SK-N-SH (cell line): Measurements from ENCODE around the gene CERS1. TPM values are rescaled to one million over a fixed set of nuclear protein-coding genes. Genes with fewer than 3 reads are reported as not detected.
A peak's percentile ranks its signal among the peaks of the same experiment; 100 is the strongest.

Experiments
- CTCF ChIA-PET: fragments of 300-600, 350-600 bp; formaldehyde crosslinking; extraction: SDS; loops from one replicate; lab custom pipeline; 2021; lab: Yijun Ruan, JAX
- POLR2A ChIA-PET: fragments of 350-600 bp; sonication (Branson Sonifier 250); formaldehyde crosslinking; extraction: SDS; loops from one replicate; lab custom pipeline; 2020; ENCODE audit warnings: antibody characterized with exemption, inconsistent platforms; lab: Yijun Ruan, JAX
- DNase-seq: peaks from one replicate; pipeline ENCODE4 v3.0.0; 2012
- H2AFZ ChIP-seq: fragments of 200-600 bp; sonication (generic); 2 replicates; pipeline ENCODE4 v1.8.1; 2016; ENCODE audit warnings: antibody characterized with exemption, mild to moderate bottlenecking, low read depth
- H3F3A ChIP-seq: fragments of 200-600 bp; sonication (generic); replicated peaks from 2 replicates; pipeline ENCODE3; 2016; ENCODE audit warnings: antibody characterized with exemption, mild to moderate bottlenecking; ENCODE audit not compliant: insufficient read depth
- H3K27ac ChIP-seq, 2 experiments: fragments of 200-500 bp in 1 of 2; fragments of 200-600 bp in 1 of 2; sonication (Bioruptor generic) in 1 of 2; sonication (generic), shearing (Covaris generic) in 1 of 2; 2 replicates each; pipeline versions ENCODE4 v1.5.1 to v1.6.1; 2014 to 2016; ENCODE audit warnings: low read depth in 2 of 2, inconsistent platforms in 1 of 2, low read length in 1 of 2, mild to moderate bottlenecking in 1 of 2, mixed read lengths in 1 of 2
- H3K27me3 ChIP-seq: fragments of 200-600 bp; sonication (generic), shearing (Covaris generic); 2 replicates; pipeline ENCODE4 v1.6.1; 2016; ENCODE audit warnings: mixed run types; ENCODE audit not compliant: insufficient read depth
- H3K36me3 ChIP-seq, 2 experiments: fragments of 200-500 bp in 1 of 2; fragments of 200-600 bp in 1 of 2; sonication (Bioruptor generic) in 1 of 2; sonication (generic) in 1 of 2; replicated peaks in 1 of 2; 2 replicates each; pipeline versions ENCODE3 to v1.5.1; 2014 to 2016; ENCODE audit warnings: low read length in 1 of 2, mild to moderate bottlenecking in 1 of 2; ENCODE audit not compliant: insufficient read depth in 2 of 2, control insufficient read depth in 1 of 2
- H3K4me1 ChIP-seq, 2 experiments: fragments of 200-500 bp in 1 of 2; fragments of 200-600 bp in 1 of 2; sonication (Bioruptor generic) in 1 of 2; sonication (generic), shearing (Covaris generic) in 1 of 2; 2 replicates each; pipeline versions ENCODE4 v1.5.1 to v1.6.1; 2014 to 2016; ENCODE audit warnings: low read depth in 1 of 2, low read length in 1 of 2, mixed run types in 1 of 2; ENCODE audit not compliant: insufficient read depth in 2 of 2, control insufficient read depth in 1 of 2
- H3K4me2 ChIP-seq: fragments of 200-600 bp; sonication (generic), shearing (Covaris generic); 2 replicates; pipeline ENCODE4 v1.6.1; 2017; ENCODE audit warnings: mixed run types
- H3K4me3 ChIP-seq, 2 experiments: fragments of 200-500 bp in 1 of 2; fragments of 200-600 bp in 1 of 2; sonication (Bioruptor generic) in 1 of 2; sonication (generic), shearing (Covaris generic) in 1 of 2; 2 replicates each; pipeline versions ENCODE4 v1.5.1 to v1.8.1; 2014 to 2016; ENCODE audit warnings: low read depth in 2 of 2, inconsistent platforms in 1 of 2, low read length in 1 of 2, mild to moderate bottlenecking in 1 of 2, mixed read lengths in 1 of 2, moderate library complexity in 1 of 2
- H3K79me2 ChIP-seq: fragments of 200-600 bp; sonication (generic); 2 replicates; pipeline ENCODE4 v1.8.1; 2017; ENCODE audit warnings: mild to moderate bottlenecking; ENCODE audit not compliant: insufficient read depth
- H3K9ac ChIP-seq: fragments of 200-600 bp; sonication (generic); 2 replicates; pipeline ENCODE4 v1.6.1; 2017; ENCODE audit warnings: mixed run types
- H3K9me2 ChIP-seq: fragments of 200-600 bp; sonication (generic); 2 replicates; pipeline ENCODE4 v1.6.1; 2017; ENCODE audit warnings: mixed run types
- H3K9me3 ChIP-seq: fragments of 200-600 bp; sonication (generic); 2 replicates; pipeline ENCODE4 v1.6.1; 2017; ENCODE audit warnings: mixed run types, mild to moderate bottlenecking, moderate library complexity
- H4K20me1 ChIP-seq: fragments of 200-600 bp; sonication (generic); 2 replicates; pipeline ENCODE4 v1.6.1; 2017; ENCODE audit warnings: mild to moderate bottlenecking, mixed run types; ENCODE audit not compliant: insufficient read depth
- CHD2 ChIP-seq: fragments of 150-350 bp; IDR thresholded peaks from 2 replicates; pipeline ENCODE4 v1.6.1; 2018; ENCODE audit warnings: low read length; ENCODE audit not compliant: partially characterized antibody
- CTCF ChIP-seq: fragments of 200-600 bp; sonication (generic); IDR thresholded peaks from 2 replicates; pipeline ENCODE4 v1.6.1; 2017; ENCODE audit warnings: antibody characterized with exemption, mild to moderate bottlenecking, moderate library complexity
- EP300 ChIP-seq, 2 experiments: IDR thresholded peaks; 2 replicates each; pipeline versions ENCODE4 v1.4.0 to v1.6.1; 2012; ENCODE audit warnings: borderline replicate concordance in 1 of 2, low read depth in 1 of 2, low read length in 1 of 2
- EZH2phosphoT487 ChIP-seq: fragments of 200-600 bp; sonication (generic); IDR thresholded peaks from 2 replicates; pipeline ENCODE4 v1.6.1; 2017; ENCODE audit warnings: low read depth, mixed run types, mild to moderate bottlenecking, antibody characterized with exemption, moderate library complexity, borderline replicate concordance
- FOXJ3 ChIP-seq: sonication (generic); formaldehyde crosslinking; IDR thresholded peaks from 2 replicates; pipeline ENCODE4 v1.5.1; 2020; ENCODE audit warnings: mild to moderate bottlenecking, missing genetic modification reagents
- GABPA ChIP-seq: IDR thresholded peaks from 2 replicates; pipeline ENCODE4 v1.4.0; 2012; ENCODE audit warnings: low read depth, mild to moderate bottlenecking
- GATA2 ChIP-seq: sonication (generic); formaldehyde crosslinking; IDR thresholded peaks from 2 replicates; pipeline ENCODE4 v1.5.0; 2020; ENCODE audit warnings: mild to moderate bottlenecking, missing genetic modification reagents
- MAX ChIP-seq: IDR thresholded peaks from 2 replicates; pipeline ENCODE4 v1.4.0; 2012; ENCODE audit warnings: low read depth
- NFIC ChIP-seq: IDR thresholded peaks from 2 replicates; pipeline ENCODE4 v1.4.0; 2012; ENCODE audit warnings: borderline replicate concordance
- NRF1 ChIP-seq: IDR thresholded peaks from 2 replicates; pipeline ENCODE4 v1.6.1; 2012; ENCODE audit warnings: low read depth, mild to moderate bottlenecking, low read length
- RAD21 ChIP-seq: IDR thresholded peaks from 2 replicates; pipeline ENCODE4 v1.6.1; 2012; ENCODE audit warnings: mild to moderate bottlenecking, low read length
- RCOR1 ChIP-seq: fragments of 150-350 bp; IDR thresholded peaks from 2 replicates; pipeline ENCODE4 v1.6.1; 2017; ENCODE audit warnings: antibody characterized with exemption, low read length
- REST ChIP-seq: IDR thresholded peaks from 2 replicates; pipeline ENCODE4 v1.6.1; 2012; ENCODE audit warnings: mild to moderate bottlenecking, low read depth, low read length, moderate library complexity
- SMC3 ChIP-seq: IDR thresholded peaks from 2 replicates; pipeline ENCODE4 v1.6.1; 2012; ENCODE audit warnings: low read depth, low read length, improper control_type of control experiment
- WGBS: methylation state at CpG from one replicate; pipeline ENCODE4 v1.1.6; 2017; ENCODE audit warnings: low lambda C conversion rate; 5-methylcytosine and 5-hydroxymethylcytosine counted together
- polyA plus RNA-seq, 3 experiments: library from polyadenylated mRNA; depleted of rRNA; stranded (reverse); fragments of >200 nt; gene quantifications; 2 replicates each; pipeline ENCODE4 v1.2.3, GENCODE V29; 2012

Gene CERS1
- polyA plus RNA-seq, 1 of the 3 experiments (the other 2 are of a cell fraction): 7.3 TPM

- TF ChIP-seq REST (peak; percentile 55; the same call in 1 of the 2 replicates), RCOR1 (peak; percentile 74), EP300 (IDR thresholded peaks at IDR 0.05; ENCODE audit: borderline replicate concordance in 1 of 2, low read depth in 1 of 2, low read length in 1 of 2) (peak; percentile 32 to 74; a peak in 2 of 4 replicates), GABPA (no peak), FOXJ3 (CRISPR knock-in tag) (0 out of 2 replicates have a peak, but pooled peaks have one; percentile 20)
These were observed 48.2 kb downstream of the CERS1 start (continued) for GRCh38 chr19:18847549-18848463.

GRCh38 chr19:18846862-18847548 lies 49.0 kb downstream of the CERS1 start:
- Histone ChIP-seq H3K36me3 (peaks cover 18 to 21% of the 10 kb centered on the region in 2 experiments), H3K27ac (peak overlapping the region; percentile 63 to 98; a peak in 3 of 4 replicates), H3K4me2 (peak overlapping the region; percentile 67; the same call in 1 of the 2 replicates), H3K9me2 (no peaks in the 10 kb centered on the region), H3K4me3 (peak overlapping the region in 1 of 2 experiments; percentile 10; a peak in 2 of 4 replicates), H3F3A (peaks cover 20% of the 10 kb centered on the region), H4K20me1 (peaks cover 92% of the 10 kb centered on the region), H3K27me3 (no peaks in the 10 kb centered on the region), H3K79me2 (peaks cover 95% of the 10 kb centered on the region), H3K4me1 (peaks cover 24 to 82% of the 10 kb centered on the region in 2 experiments), H2AFZ (no peak overlapping the region), H3K9ac (no peak overlapping the region), H3K9me3 (no peaks in the 10 kb centered on the region)
- DNase-seq: peak; percentile 88
- CTCF ChIA-PET: interaction anchor here (0.6 to 16.0 kb wide), 74 partner anchors 9 to 413 kb away, joined by 3 to 234 read pairs (median 4); partner anchors contain the start of genes CERS1, COMP, KXD1 and REX1BD
- POLR2A ChIA-PET: interaction anchor here (1.2 to 3.4 kb wide), 5 partner anchors 9 to 258 kb away, joined by 4 to 14 read pairs (median 5); partner anchors contain the start of genes REX1BD and UPF1
- TF ChIP-seq NFIC (no peak), RAD21 (peak; percentile 88), FOXJ3 (CRISPR knock-in tag) (no peak), SMC3 (peak; percentile 85), CTCF (peak; percentile 94), NRF1 (no peak), EZH2phosphoT487 (no peak), MAX (peak; percentile 46; the same call in 1 of the 2 replicates), RCOR1 (no peak), CHD2 (peak; percentile 45), GATA2 (no peak)
- WGBS: 67% methylated on average over 9 of the region's 19 CpGs
